ENCODE measurements around the gene TSKU.
"Not testable (repeated sequence)": the region's sequence is repeated elsewhere in the genome, so short reads cannot be mapped to it uniquely, and the experiment has no call there.

The TSKU gene

GRCh38 chr11:76803023-76803422 lies 19.9 kb downstream of the TSKU start:
- no peak for FAIRE-seq

- no peak for FAIRE-seq
These were observed 20.9 kb downstream of the TSKU start for GRCh38 chr11:76803811-76804600.

GRCh38 chr11:76805206-76805913 lies 22.2 kb downstream of the TSKU start:
- no peak for FAIRE-seq

GRCh38 chr11:76806131-76806530 lies 23.0 kb downstream of the TSKU start:
- FAIRE-seq = no peak

- FAIRE-seq = no peak
These were observed 23.6 kb downstream of the TSKU start for GRCh38 chr11:76806608-76807205.

GRCh38 chr11:76807206-76807875 lies 24.2 kb downstream of the TSKU start:
- FAIRE-seq = no peak

- FAIRE-seq = no peak
These were observed 25.0 kb downstream of the TSKU start for GRCh38 chr11:76808171-76808570.

- FAIRE-seq = no peak
These were observed 25.8 kb downstream of the TSKU start for GRCh38 chr11:76808996-76809395.

- FAIRE-seq = no peak
These were observed 27.1 kb downstream of the TSKU start for GRCh38 chr11:76810151-76810853.

GRCh38 chr11:76811259-76811658 lies 28.1 kb downstream of the TSKU start:
- no peak for FAIRE-seq

- no peak for FAIRE-seq
These were observed 31.3 kb downstream of the TSKU start for GRCh38 chr11:76814414-76814813.

GRCh38 chr11:76815678-76816077 lies 32.5 kb downstream of the TSKU start:
- not testable (repeated sequence) for FAIRE-seq

- FAIRE-seq = no peak
These were observed 37.0 kb downstream of the TSKU start for GRCh38 chr11:76820184-76820566.

GRCh38 chr11:76821396-76821795 lies 38.2 kb downstream of the TSKU start:
- not testable (repeated sequence) for FAIRE-seq

GRCh38 chr11:76822406-76822805 lies 39.2 kb downstream of the TSKU start:
- no peak for FAIRE-seq

GRCh38 chr11:76823481-76824028 lies 40.4 kb downstream of the TSKU start:
- no peak for FAIRE-seq

GRCh38 chr11:76824083-76824939 lies 41.2 kb downstream of the TSKU start:
- FAIRE-seq = no peak

GRCh38 chr11:76824980-76825725 lies 42.0 kb downstream of the TSKU start:
- no peak for FAIRE-seq

- FAIRE-seq = no peak
These were observed 42.7 kb downstream of the TSKU start for GRCh38 chr11:76825726-76826396.

- FAIRE-seq = not testable (repeated sequence)
These were observed 43.4 kb downstream of the TSKU start for GRCh38 chr11:76826508-76826907.
